Astrocyte (in vitro differentiated cells and primary cell): ENCODE measurements around the gene NPEPL1. TPM values are rescaled to one million over a fixed set of nuclear protein-coding genes. Genes with fewer than 3 reads are reported as not detected.

ENCODE experiments used
- DNase-seq: peaks from one replicate; pipeline ENCODE4 v3.0.0-alpha.2; 2010; ENCODE audit warnings: low read depth
- FAIRE-seq: peaks from 2 replicates; lab custom pipeline; 2011; peaks lifted over from hg19 to GRCh38; lab: Jason Lieb, UNC
- H2AFZ ChIP-seq: 2 replicates; pipeline ENCODE4 v1.6.0; 2012; ENCODE audit warnings: low read depth, low read length, inconsistent platforms
- H3K27ac ChIP-seq: 2 replicates; pipeline ENCODE4 v1.5.1; 2011; ENCODE audit warnings: low read depth, low read length, inconsistent platforms
- H3K27me3 ChIP-seq: 2 replicates; pipeline ENCODE4 v1.6.0; 2011; ENCODE audit warnings: low read length, inconsistent platforms; ENCODE audit not compliant: insufficient read depth
- H3K36me3 ChIP-seq: 2 replicates; pipeline ENCODE4 v1.5.1; 2011; ENCODE audit warnings: low read length, inconsistent platforms; ENCODE audit not compliant: insufficient read depth
- H3K4me1 ChIP-seq: 2 replicates; pipeline ENCODE4 v1.5.1; 2011; ENCODE audit warnings: low read length, inconsistent platforms; ENCODE audit not compliant: insufficient read depth
- H3K4me2 ChIP-seq: 2 replicates; pipeline ENCODE4 v1.6.0; 2012; ENCODE audit warnings: low read length, inconsistent platforms
- H3K4me3 ChIP-seq: 2 replicates; pipeline ENCODE4 v1.5.1; 2011; ENCODE audit warnings: low read depth, mild to moderate bottlenecking, low read length, inconsistent platforms; ENCODE audit not compliant: insufficient read depth
- H3K79me2 ChIP-seq: 2 replicates; pipeline ENCODE4 v1.6.0; 2012; ENCODE audit warnings: mild to moderate bottlenecking, low read length, inconsistent platforms; ENCODE audit not compliant: insufficient read depth
- H3K9ac ChIP-seq: 2 replicates; pipeline ENCODE4 v1.6.0; 2012; ENCODE audit warnings: mild to moderate bottlenecking, low read length, inconsistent platforms
- H3K9me3 ChIP-seq: 2 replicates; pipeline ENCODE4 v1.5.1; 2012; ENCODE audit warnings: low read depth, mild to moderate bottlenecking, low read length, inconsistent platforms; ENCODE audit not compliant: insufficient read depth
- H4K20me1 ChIP-seq: 2 replicates; pipeline ENCODE4 v1.6.0; 2012; ENCODE audit warnings: low read length, inconsistent platforms; ENCODE audit not compliant: insufficient read depth
- H3K27ac Mint-ChIP-seq: one replicate; pipeline ENCODE4 v1.8.0; 2021; ENCODE audit warnings: mild to moderate bottlenecking, mixed read lengths; ENCODE audit not compliant: unreplicated experiment
- H3K27me3 Mint-ChIP-seq: one replicate; pipeline ENCODE4 v1.8.0; 2021; ENCODE audit warnings: low read depth, mixed read lengths; ENCODE audit not compliant: unreplicated experiment
- H3K36me3 Mint-ChIP-seq: one replicate; pipeline ENCODE4 v1.8.0; 2021; ENCODE audit warnings: low read depth, mixed read lengths; ENCODE audit not compliant: unreplicated experiment
- H3K4me1 Mint-ChIP-seq: one replicate; pipeline ENCODE4 v1.8.0; 2021; ENCODE audit warnings: low read depth, mixed read lengths; ENCODE audit not compliant: unreplicated experiment
- H3K4me3 Mint-ChIP-seq: one replicate; pipeline ENCODE4 v1.8.0; 2021; ENCODE audit warnings: mild to moderate bottlenecking, moderate library complexity, mixed read lengths; ENCODE audit not compliant: unreplicated experiment
- H3K9me3 Mint-ChIP-seq: one replicate; pipeline ENCODE4 v1.8.0; 2021; ENCODE audit warnings: mild to moderate bottlenecking, mixed read lengths; ENCODE audit not compliant: unreplicated experiment
- CTCF ChIP-seq: IDR thresholded peaks from 2 replicates; pipeline ENCODE4 v1.5.1; 2011; ENCODE audit warnings: low read depth, mild to moderate bottlenecking, inconsistent platforms, low read length, moderate library complexity; ENCODE audit not compliant: insufficient read depth
- EZH2 ChIP-seq: IDR thresholded peaks from 2 replicates; pipeline ENCODE4 v1.6.1; 2012; ENCODE audit warnings: mild to moderate bottlenecking, low read length, inconsistent platforms; ENCODE audit not compliant: insufficient read depth
- total RNA-seq: library from RNA; stranded (reverse); gene quantifications from 2 replicates; pipeline ENCODE4 v1.2.1, GENCODE V29; 2021

NPEPL1 gene
- total RNA-seq, 1 donor from 2014 or later = 27.1 TPM

- peaks cover 59% of the 10 kb centered on the region for H3K27me3 Mint-ChIP-seq
- FAIRE-seq (no peak), DNase-seq (no peak)
- no peaks in the 10 kb centered on the region for H3K36me3 ChIP-seq
- H4K20me1 ChIP-seq = no peaks in the 10 kb centered on the region
- H3K4me3 ChIP-seq = no peak overlapping the region
- no peaks in the 10 kb centered on the region for H3K36me3 Mint-ChIP-seq
- no peaks in the 10 kb centered on the region for H3K79me2 ChIP-seq
- peaks cover 13% of the 10 kb centered on the region for H3K9me3 Mint-ChIP-seq
- H3K4me1 ChIP-seq = no peaks in the 10 kb centered on the region
- H3K4me2 ChIP-seq = no peak overlapping the region
- H2AFZ ChIP-seq = no peak overlapping the region
- H3K27ac ChIP-seq = no peak overlapping the region
- TF ChIP-seq EZH2 = no peak
- no peak overlapping the region for H3K27ac Mint-ChIP-seq
- peaks cover 4% of the 10 kb centered on the region for H3K27me3 ChIP-seq
- no peaks in the 10 kb centered on the region for H3K4me1 Mint-ChIP-seq
- no peak overlapping the region for H3K9ac ChIP-seq
- no peaks in the 10 kb centered on the region for H3K9me3 ChIP-seq
- no peak overlapping the region for H3K4me3 Mint-ChIP-seq
Measured at GRCh38 chr20:58743929-58744534, 51.4 kb downstream of the NPEPL1 start.

- DNase-seq = no peak
- Histone ChIP-seq H4K20me1 (no peaks in the 10 kb centered on the region), H2AFZ (no peak overlapping the region), H3K9ac (no peak overlapping the region), H3K4me3 (no peak overlapping the region), H3K27ac (no peak overlapping the region), H3K36me3 (no peaks in the 10 kb centered on the region), H3K4me1 (no peaks in the 10 kb centered on the region), H3K79me2 (no peaks in the 10 kb centered on the region), H3K9me3 (no peaks in the 10 kb centered on the region), H3K4me2 (no peak overlapping the region), H3K27me3 (peaks cover 4% of the 10 kb centered on the region)
- Mint-ChIP-seq H3K9me3 (peaks cover 6% of the 10 kb centered on the region), H3K27ac (no peak overlapping the region), H3K4me1 (no peaks in the 10 kb centered on the region), H3K27me3 (peaks cover 65% of the 10 kb centered on the region), H3K36me3 (no peaks in the 10 kb centered on the region), H3K4me3 (no peak overlapping the region)
- TF ChIP-seq CTCF = no peak
- no peak for TF ChIP-seq EZH2
- no peak for FAIRE-seq
Measured at GRCh38 chr20:58744836-58745235, 52.2 kb downstream of the NPEPL1 start.

- no peak for FAIRE-seq
- Histone ChIP-seq H3K79me2 (no peaks in the 10 kb centered on the region), H3K4me3 (no peak overlapping the region), H2AFZ (no peak overlapping the region), H3K4me2 (no peak overlapping the region), H4K20me1 (no peaks in the 10 kb centered on the region), H3K36me3 (no peaks in the 10 kb centered on the region), H3K27me3 (peaks cover 4% of the 10 kb centered on the region), H3K9ac (no peak overlapping the region), H3K9me3 (no peaks in the 10 kb centered on the region), H3K4me1 (no peaks in the 10 kb centered on the region), H3K27ac (no peak overlapping the region)
- Mint-ChIP-seq H3K27me3 (peaks cover 69% of the 10 kb centered on the region), H3K4me1 (no peaks in the 10 kb centered on the region), H3K36me3 (no peaks in the 10 kb centered on the region), H3K9me3 (peaks cover 3% of the 10 kb centered on the region), H3K27ac (no peak overlapping the region), H3K4me3 (no peak overlapping the region)
- no peak for TF ChIP-seq EZH2
- TF ChIP-seq CTCF = no peak
- DNase-seq = no peak
Measured at GRCh38 chr20:58745391-58745790, 52.8 kb downstream of the NPEPL1 start.
